Upper lobe of right lung (tissue), 1 donor: ENCODE results near the gene FBXO44. TPM values are rescaled to one million over a fixed set of nuclear protein-coding genes. Genes with fewer than 3 reads are reported as not detected.

Source experiments
- ATAC-seq: fragments of 200-7000 bp; cut with Tn5 transposase; one replicate; pipeline ENCODE4 v1.9.1; 2020; ENCODE audit warnings: mild to moderate bottlenecking, moderate library complexity
- DNase-seq: peaks from one replicate; pipeline ENCODE4 v3.0.0-alpha.2; 2020
- H3K27ac ChIP-seq: fragments of 200-600 bp; one replicate; pipeline ENCODE4 v1.8.0; 2022
- H3K27me3 ChIP-seq: fragments of 200-600 bp; one replicate; pipeline ENCODE4 v1.8.0; 2022; ENCODE audit warnings: mild to moderate bottlenecking
- H3K36me3 ChIP-seq: fragments of 200-600 bp; one replicate; pipeline ENCODE4 v1.8.0; 2022
- H3K4me1 ChIP-seq: fragments of 200-600 bp; one replicate; pipeline ENCODE4 v1.8.0; 2022
- H3K4me3 ChIP-seq: fragments of 200-600 bp; one replicate; pipeline ENCODE4 v1.8.0; 2022; ENCODE audit warnings: mild to moderate bottlenecking
- H3K9me3 ChIP-seq: fragments of 200-600 bp; one replicate; pipeline ENCODE4 v1.8.0; 2022
- intact Hi-C: fragments of 100-400 bp; cut with DNase I; formaldehyde crosslinking; loops from one replicate; pipeline ENCODE4 v1.11.0; 2022
- total RNA-seq: library from RNA; stranded (reverse); fragmentation: NEBNext Ultra II Directional; extraction: Animal tissue kit (Norgen Biotek cat#: 25700); gene quantifications from one replicate; pipeline ENCODE4 v1.2.1, GENCODE V29; 2021
- TF ChIP-seq, protein P1 (sequence below): fragments of 200-600 bp; IDR thresholded peaks from one replicate; pipeline ENCODE4 v1.8.0; 2022; ENCODE audit warnings: antibody characterized with exemption
- donor health status: DM: no; HTN: yes; CAD: no; lungs with severe emphysema.

Gene FBXO44
- total RNA-seq, 1 donor from 2014 or later = 19.8 TPM

DNA sequence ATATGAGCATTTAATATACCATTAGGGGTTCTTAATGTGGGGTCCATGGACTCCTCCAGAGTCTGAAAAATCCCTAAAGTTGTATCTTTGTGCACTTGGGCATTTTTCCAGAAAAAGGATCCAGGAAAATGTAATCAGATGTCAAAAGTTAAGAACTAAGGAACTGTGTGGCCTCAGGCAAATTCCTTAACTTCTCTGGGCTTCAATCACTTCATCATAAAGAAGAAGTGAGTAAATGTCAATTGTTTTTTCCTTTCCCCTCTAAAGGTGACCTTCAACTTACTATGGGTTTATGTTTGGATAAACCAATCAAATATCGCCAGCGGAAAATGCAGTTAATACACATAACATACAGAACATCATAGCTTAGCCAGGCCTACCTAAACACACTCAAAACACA is 23.8 kb downstream of the FBXO44 start:
- DNase-seq (no peak), ATAC-seq (no peak)
- TF ChIP-seq, protein P1, sequence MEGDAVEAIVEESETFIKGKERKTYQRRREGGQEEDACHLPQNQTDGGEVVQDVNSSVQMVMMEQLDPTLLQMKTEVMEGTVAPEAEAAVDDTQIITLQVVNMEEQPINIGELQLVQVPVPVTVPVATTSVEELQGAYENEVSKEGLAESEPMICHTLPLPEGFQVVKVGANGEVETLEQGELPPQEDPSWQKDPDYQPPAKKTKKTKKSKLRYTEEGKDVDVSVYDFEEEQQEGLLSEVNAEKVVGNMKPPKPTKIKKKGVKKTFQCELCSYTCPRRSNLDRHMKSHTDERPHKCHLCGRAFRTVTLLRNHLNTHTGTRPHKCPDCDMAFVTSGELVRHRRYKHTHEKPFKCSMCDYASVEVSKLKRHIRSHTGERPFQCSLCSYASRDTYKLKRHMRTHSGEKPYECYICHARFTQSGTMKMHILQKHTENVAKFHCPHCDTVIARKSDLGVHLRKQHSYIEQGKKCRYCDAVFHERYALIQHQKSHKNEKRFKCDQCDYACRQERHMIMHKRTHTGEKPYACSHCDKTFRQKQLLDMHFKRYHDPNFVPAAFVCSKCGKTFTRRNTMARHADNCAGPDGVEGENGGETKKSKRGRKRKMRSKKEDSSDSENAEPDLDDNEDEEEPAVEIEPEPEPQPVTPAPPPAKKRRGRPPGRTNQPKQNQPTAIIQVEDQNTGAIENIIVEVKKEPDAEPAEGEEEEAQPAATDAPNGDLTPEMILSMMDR = no peak
- Histone ChIP-seq H3K27ac (no peak overlapping the region), H3K4me3 (no peak overlapping the region), H3K36me3 (peaks cover 15% of the 10 kb centered on the region), H3K9me3 (no peaks in the 10 kb centered on the region), H3K4me1 (peaks cover 14% of the 10 kb centered on the region), H3K27me3 (no peaks in the 10 kb centered on the region)
- intact Hi-C loops = no loop called here

GRCh38 chr1:11680270-11681070 is 25.8 kb downstream of the FBXO44 start:
- no peak for DNase-seq
- H3K9me3 ChIP-seq = no peaks in the 10 kb centered on the region
- H3K4me3 ChIP-seq = peak overlapping the region; percentile 92
- peak overlapping the region; percentile 77 for H3K27ac ChIP-seq
- intact Hi-C loops = no loop called here
- peak; percentile 45 for ATAC-seq
- H3K27me3 ChIP-seq = no peaks in the 10 kb centered on the region
- H3K4me1 ChIP-seq = peaks cover 14% of the 10 kb centered on the region
- no peaks in the 10 kb centered on the region for H3K36me3 ChIP-seq
- TF ChIP-seq, protein P1 = no peak

GRCh38 chr1:11681071-11681771 is 26.5 kb downstream of the FBXO44 start, which contains the start of gene MAD2L2:
TSS of gene MAD2L2 (minus strand) at chr1:11681148. CDS start at chr1:11680601, 547 bp downstream.
- intact Hi-C loops = no loop called here
- Histone ChIP-seq H3K27me3 (no peaks in the 10 kb centered on the region), H3K4me1 (peaks cover 14% of the 10 kb centered on the region), H3K36me3 (no peaks in the 10 kb centered on the region), H3K27ac (peak within 1 kb of the TSS; percentile 77), H3K4me3 (peak within 1 kb of the TSS; percentile 92), H3K9me3 (no peaks in the 10 kb centered on the region)
- DNase-seq (peak; percentile 95), ATAC-seq (peak; percentile 98)
- TF ChIP-seq, protein P1 = no peak

GRCh38 chr1:11682287-11682771 is 27.7 kb downstream of the FBXO44 start:
- H3K27ac ChIP-seq = no peak overlapping the region
- H3K4me3 ChIP-seq = no peak overlapping the region
- H3K36me3 ChIP-seq = no peaks in the 10 kb centered on the region
- no peaks in the 10 kb centered on the region for H3K9me3 ChIP-seq
- TF ChIP-seq, protein P1 = no peak
- DNase-seq (no peak), ATAC-seq (no peak)
- H3K4me1 ChIP-seq = peaks cover 14% of the 10 kb centered on the region
- intact Hi-C loops = no loop called here
- no peaks in the 10 kb centered on the region for H3K27me3 ChIP-seq

- Histone ChIP-seq H3K9me3 (no peaks in the 10 kb centered on the region), H3K4me1 (peaks cover 14% of the 10 kb centered on the region), H3K27ac (no peak overlapping the region), H3K36me3 (no peaks in the 10 kb centered on the region), H3K4me3 (no peak overlapping the region), H3K27me3 (no peaks in the 10 kb centered on the region)
- intact Hi-C loops = no loop called here
- ATAC-seq (no peak), DNase-seq (no peak)
- TF ChIP-seq, protein P1 = no peak
Measured at GRCh38 chr1:11682799-11683198, 28.1 kb downstream of the FBXO44 start.
